Activated CD4-positive, alpha-beta memory T cell treated with anti-CD3 and anti-CD28 coated beads, Interleukin-2, amount 10 ng/mL, durations not matched to agents 7 days and 5 days (primary cell): ENCODE measurements around the gene TMEM119. TPM values are rescaled to one million over a fixed set of nuclear protein-coding genes. Genes with fewer than 3 reads are reported as not detected.

ENCODE experiments used
- CTCF ChIA-PET: fragments of 350-600 bp; sonication (Branson Sonifier 250); formaldehyde crosslinking; loops from one replicate; lab custom pipeline; 2021; ENCODE audit warnings: antibody characterized with exemption, inconsistent platforms; lab: Charles Lee
- POLR2A ChIA-PET: fragments of 350-600 bp; sonication (Branson Sonifier 250); formaldehyde crosslinking; loops from one replicate; lab custom pipeline; 2021; ENCODE audit warnings: antibody characterized with exemption; lab: Charles Lee
- DNase-seq: peaks from one replicate; pipeline ENCODE4 v3.0.0-alpha.2; 2020
- H3K27ac Mint-ChIP-seq: one replicate; pipeline ENCODE4 v1.8.0; 2021; ENCODE audit warnings: mild to moderate bottlenecking, mixed read lengths
- H3K27me3 Mint-ChIP-seq: one replicate; pipeline ENCODE4 v1.8.0; 2021; ENCODE audit warnings: mixed read lengths
- H3K36me3 Mint-ChIP-seq: one replicate; pipeline ENCODE4 v1.8.0; 2021; ENCODE audit warnings: low read depth, mixed read lengths
- H3K4me1 Mint-ChIP-seq: one replicate; pipeline ENCODE4 v1.8.0; 2021; ENCODE audit warnings: mixed read lengths
- H3K4me3 Mint-ChIP-seq: one replicate; pipeline ENCODE4 v1.8.0; 2021; ENCODE audit warnings: mild to moderate bottlenecking, mixed read lengths
- H3K9me3 Mint-ChIP-seq: one replicate; pipeline ENCODE4 v1.8.0; 2021; ENCODE audit warnings: mixed read lengths
- total RNA-seq, 2 experiments: library from RNA; stranded (reverse); gene quantifications; one replicate each; pipeline ENCODE4 v1.2.3, GENCODE V29; 2021

The TMEM119 gene
- total RNA-seq, 2 experiments from 2014 or later: 0.80 to 1.0 TPM

GRCh38 chr12:108630481-108631207 is 32.8 kb upstream of the TMEM119 start:
- peak overlapping the region; percentile 99 for H3K4me3 Mint-ChIP-seq
- H3K4me1 Mint-ChIP-seq: peaks cover 54% of the 10 kb centered on the region
- DNase-seq: peak; percentile 50
- H3K9me3 Mint-ChIP-seq: no peaks in the 10 kb centered on the region
- ChIA-PET POLR2A (interaction anchor here (0.8 to 12.0 kb wide), 9 partner anchors 10 to 227 kb away, joined by 3 to 385 read pairs (median 40); partner anchors contain the start of genes ISCU, SART3 and SSH1), CTCF (interaction anchor here (0.7 to 12.2 kb wide), 3 partner anchors 12 to 64 kb away, joined by 3 to 215 read pairs (median 3); no protein-coding TSS in a partner anchor)
- peak overlapping the region; percentile 100 for H3K27ac Mint-ChIP-seq
- peaks cover 70% of the 10 kb centered on the region for H3K36me3 Mint-ChIP-seq
- no peaks in the 10 kb centered on the region for H3K27me3 Mint-ChIP-seq

- CTCF ChIA-PET: interaction anchor here (0.6 to 12.2 kb wide), 3 partner anchors 11 to 69 kb away, joined by 3 to 215 read pairs (median 3); no protein-coding TSS in a partner anchor
- POLR2A ChIA-PET: interaction anchor here (0.6 to 12.0 kb wide), 15 partner anchors 9 to 228 kb away, joined by 3 to 385 read pairs (median 8); partner anchors contain the start of genes ISCU, SART3 and SSH1
- Mint-ChIP-seq H3K4me1 (peaks cover 55% of the 10 kb centered on the region), H3K4me3 (peak overlapping the region; percentile 99), H3K27me3 (no peaks in the 10 kb centered on the region), H3K36me3 (peaks cover 77% of the 10 kb centered on the region), H3K9me3 (no peaks in the 10 kb centered on the region), H3K27ac (peak overlapping the region; percentile 100)
- peak; percentile 74 for DNase-seq
Measured at GRCh38 chr12:108629824-108630476, 32.1 kb upstream of the TMEM119 start.

- peaks cover 84% of the 10 kb centered on the region for H3K36me3 Mint-ChIP-seq
- CTCF ChIA-PET: interaction anchor here (0.6 to 12.2 kb wide), 5 partner anchors 9 to 68 kb away, joined by 3 to 215 read pairs (median 4); no protein-coding TSS in a partner anchor
- H3K4me1 Mint-ChIP-seq: peaks cover 52% of the 10 kb centered on the region
- no peaks in the 10 kb centered on the region for H3K9me3 Mint-ChIP-seq
- peak overlapping the region; percentile 99 for H3K4me3 Mint-ChIP-seq
- POLR2A ChIA-PET: interaction anchor here (0.7 to 12.0 kb wide), 11 partner anchors 10 to 229 kb away, joined by 3 to 385 read pairs (median 15); partner anchors contain the start of genes ISCU, SART3 and SSH1
- H3K27me3 Mint-ChIP-seq: no peaks in the 10 kb centered on the region
- DNase-seq: peak; percentile 33
- H3K27ac Mint-ChIP-seq: peak overlapping the region; percentile 100
Measured at GRCh38 chr12:108629151-108629550, 31.3 kb upstream of the TMEM119 start.

DNA sequence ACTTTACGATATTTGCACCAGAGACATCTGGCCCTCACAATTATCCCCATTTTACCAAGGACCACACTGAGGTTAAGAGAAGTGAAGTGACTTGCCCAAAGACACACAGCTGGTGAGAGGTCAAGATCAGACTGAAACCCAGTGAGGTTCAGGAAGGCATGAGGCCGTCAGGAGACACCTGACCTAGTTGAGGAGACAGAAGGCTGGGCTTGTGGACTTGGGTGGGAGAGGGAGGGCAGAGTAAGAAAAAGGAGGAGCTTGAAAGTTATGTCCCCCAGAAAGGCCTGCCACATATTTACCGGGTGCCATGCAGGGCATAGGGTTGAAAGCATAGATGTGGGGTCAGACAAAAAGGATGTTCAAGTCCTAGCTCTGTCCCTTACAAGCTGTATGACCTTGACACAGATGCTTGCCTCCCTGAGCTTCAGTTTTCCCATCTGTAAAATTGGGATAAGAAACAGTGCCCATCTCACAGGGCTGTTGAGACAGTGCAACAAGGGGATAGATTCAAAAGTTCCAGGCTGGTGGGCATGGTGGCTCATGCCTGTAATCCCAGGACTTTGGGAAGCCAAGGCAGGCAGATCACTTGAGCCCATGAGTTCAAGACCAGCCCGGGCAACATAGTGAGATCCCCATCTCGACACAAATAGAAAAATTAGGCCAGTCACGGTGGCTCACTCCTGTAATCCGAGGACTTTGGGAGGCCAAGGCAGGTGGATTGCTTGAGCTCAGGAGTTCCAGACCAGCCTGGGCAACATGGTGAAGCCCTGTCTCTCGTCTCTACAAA is 29.4 kb upstream of the TMEM119 start:
- H3K36me3 Mint-ChIP-seq: peaks cover 88% of the 10 kb centered on the region
- DNase-seq: no peak
- POLR2A ChIA-PET: interaction anchor here (0.9 to 12.0 kb wide), 11 partner anchors 8 to 466 kb away, joined by 4 to 385 read pairs (median 8); partner anchors contain the start of genes ALKBH2, ISCU and SART3
- CTCF ChIA-PET: interaction anchor here (0.6 to 12.2 kb wide), 10 partner anchors 8 to 177 kb away, joined by 3 to 215 read pairs (median 4); partner anchors contain the start of genes ISCU and SART3
- H3K4me3 Mint-ChIP-seq: peak overlapping the region; percentile 41
- H3K27me3 Mint-ChIP-seq: no peaks in the 10 kb centered on the region
- peak overlapping the region; percentile 56 for H3K27ac Mint-ChIP-seq
- no peaks in the 10 kb centered on the region for H3K9me3 Mint-ChIP-seq
- peaks cover 67% of the 10 kb centered on the region for H3K4me1 Mint-ChIP-seq

DNA sequence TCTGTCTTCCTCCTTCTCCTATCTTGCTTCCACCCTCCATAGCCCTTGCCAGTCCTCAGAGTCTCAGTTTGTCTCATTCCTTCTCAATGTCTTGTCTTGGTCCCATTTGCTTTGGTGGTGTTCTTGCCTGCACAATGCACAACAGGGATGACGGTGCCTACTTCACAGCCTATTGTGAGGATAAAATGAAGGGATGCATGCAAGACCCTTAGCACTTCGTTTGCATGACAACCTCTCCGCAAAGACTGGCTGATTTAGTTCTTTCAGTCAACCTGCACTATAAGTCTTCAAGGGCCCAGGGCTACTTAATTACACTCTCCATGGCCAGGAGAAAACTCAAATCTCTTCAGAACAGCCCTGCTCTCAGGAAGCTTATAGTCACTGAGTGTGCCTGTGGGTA is 27.3 kb upstream of the TMEM119 start:
- Mint-ChIP-seq H3K4me1 (peaks cover 71% of the 10 kb centered on the region), H3K9me3 (no peaks in the 10 kb centered on the region), H3K27ac (peak overlapping the region; percentile 59), H3K36me3 (peaks cover 87% of the 10 kb centered on the region), H3K27me3 (no peaks in the 10 kb centered on the region), H3K4me3 (no peak overlapping the region)
- POLR2A ChIA-PET: no interaction called here
- CTCF ChIA-PET: no interaction called here
- DNase-seq: no peak

DNA sequence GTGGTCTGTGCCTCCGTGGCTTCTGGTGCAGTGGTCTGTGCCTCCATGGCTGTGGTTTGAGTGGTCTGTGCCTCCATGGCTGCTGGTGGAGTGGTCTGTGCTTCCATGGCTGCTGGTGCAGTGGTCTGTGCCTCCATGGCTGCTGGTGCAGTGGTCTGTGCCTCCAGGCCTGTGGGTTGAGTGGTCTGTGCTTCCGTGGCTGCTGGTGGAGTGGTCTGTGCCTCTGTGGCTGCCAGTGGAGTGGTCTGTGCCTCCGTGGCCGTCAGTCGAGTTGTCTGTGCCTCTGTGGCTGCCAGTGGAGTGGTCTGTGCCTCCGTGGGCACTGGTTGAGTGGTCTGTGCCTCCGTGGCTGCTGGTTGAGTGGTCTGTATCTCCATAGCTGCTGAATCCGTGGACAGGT is 25.7 kb upstream of the TMEM119 start:
- no peaks in the 10 kb centered on the region for H3K9me3 Mint-ChIP-seq
- no peaks in the 10 kb centered on the region for H3K27me3 Mint-ChIP-seq
- CTCF ChIA-PET: interaction anchor here (1.0 kb wide), 1 partner anchor 41 kb away, joined by 3 read pairs; no protein-coding TSS in a partner anchor
- DNase-seq: no peak
- POLR2A ChIA-PET: interaction anchor here (1.1 kb wide), 1 partner anchor 9 kb away, joined by 4 read pairs; no protein-coding TSS in a partner anchor
- no peak overlapping the region for H3K4me3 Mint-ChIP-seq
- peaks cover 79% of the 10 kb centered on the region for H3K4me1 Mint-ChIP-seq
- H3K36me3 Mint-ChIP-seq: peaks cover 85% of the 10 kb centered on the region
- no peak overlapping the region for H3K27ac Mint-ChIP-seq

- Mint-ChIP-seq H3K36me3 (peaks cover 85% of the 10 kb centered on the region), H3K4me1 (peaks cover 79% of the 10 kb centered on the region), H3K4me3 (no peak overlapping the region), H3K27me3 (no peaks in the 10 kb centered on the region), H3K9me3 (no peaks in the 10 kb centered on the region), H3K27ac (no peak overlapping the region)
- no peak for DNase-seq
- ChIA-PET POLR2A (interaction anchor here (1.1 to 10.8 kb wide), 2 partner anchors 8 to 10 kb away, joined by 4 to 213 read pairs; partner anchors contain the start of gene SELPLG), CTCF (interaction anchor here (8.6 kb wide), 1 partner anchor 9 kb away, joined by 215 read pairs; the partner anchor contains the start of gene SELPLG)
Measured at GRCh38 chr12:108622921-108623514, 25.1 kb upstream of the TMEM119 start.

- H3K36me3 Mint-ChIP-seq: peaks cover 85% of the 10 kb centered on the region
Measured at GRCh38 chr12:108622421-108622820, 24.5 kb upstream of the TMEM119 start.

GRCh38 chr12:108621161-108621560 is 23.3 kb upstream of the TMEM119 start:
- peaks cover 88% of the 10 kb centered on the region for H3K4me1 Mint-ChIP-seq
- ChIA-PET POLR2A (interaction anchor here (1.5 to 10.8 kb wide), 2 partner anchors 10 to 59 kb away, joined by 5 to 213 read pairs; partner anchors contain the start of genes ISCU and SELPLG), CTCF (interaction anchor here (0.9 to 8.6 kb wide), 3 partner anchors 11 to 109 kb away, joined by 3 to 215 read pairs (median 3); partner anchors contain the start of gene SELPLG)
- H3K27me3 Mint-ChIP-seq: no peaks in the 10 kb centered on the region
- H3K9me3 Mint-ChIP-seq: peaks cover 9% of the 10 kb centered on the region
- peaks cover 92% of the 10 kb centered on the region for H3K36me3 Mint-ChIP-seq
- no peak overlapping the region for H3K4me3 Mint-ChIP-seq
- peak overlapping the region; percentile 28 for H3K27ac Mint-ChIP-seq
- DNase-seq: no peak

More at GRCh38 chr12:108622421-108622820, 24.5 kb upstream of the TMEM119 start:
- H3K4me3 Mint-ChIP-seq: no peak overlapping the region
- ChIA-PET POLR2A (interaction anchor here (10.8 kb wide), 1 partner anchor 9 kb away, joined by 213 read pairs; the partner anchor contains the start of gene SELPLG), CTCF (interaction anchor here (1.4 to 8.6 kb wide), 2 partner anchors 10 to 24 kb away, joined by 3 to 215 read pairs; partner anchors contain the start of gene SELPLG)
- no peak for DNase-seq
- H3K9me3 Mint-ChIP-seq: no peaks in the 10 kb centered on the region
- no peaks in the 10 kb centered on the region for H3K27me3 Mint-ChIP-seq
- H3K4me1 Mint-ChIP-seq: peaks cover 81% of the 10 kb centered on the region
- peak overlapping the region; percentile 64 for H3K27ac Mint-ChIP-seq

- CTCF ChIA-PET: interaction anchor here (0.9 to 8.6 kb wide), 3 partner anchors 12 to 108 kb away, joined by 3 to 215 read pairs (median 51); partner anchors contain the start of genes ISCU, SART3 and SELPLG
- Mint-ChIP-seq H3K36me3 (peaks cover 92% of the 10 kb centered on the region), H3K4me1 (peaks cover 88% of the 10 kb centered on the region)
Measured at GRCh38 chr12:108620236-108620879, 22.5 kb upstream of the TMEM119 start.

More at GRCh38 chr12:108620236-108620879, 22.5 kb upstream of the TMEM119 start:
- no peaks in the 10 kb centered on the region for H3K27me3 Mint-ChIP-seq
- no peak for DNase-seq
- peaks cover 16% of the 10 kb centered on the region for H3K9me3 Mint-ChIP-seq
- POLR2A ChIA-PET: interaction anchor here (1.5 to 10.8 kb wide), 3 partner anchors 11 to 58 kb away, joined by 5 to 213 read pairs (median 41); partner anchors contain the start of genes ISCU and SELPLG
- H3K27ac Mint-ChIP-seq: peak overlapping the region; percentile 44
- no peak overlapping the region for H3K4me3 Mint-ChIP-seq
